HepG2 (cell line): ENCODE results near the gene SGPL1.

Experiments used
- DMAP1 ChIP-seq: IDR thresholded peaks from 2 replicates; pipeline ENCODE4 v1.6.1; 2016
- FUBP1 ChIP-seq: sonication (generic); formaldehyde crosslinking; IDR thresholded peaks from 2 replicates; pipeline ENCODE4 v1.5.1; 2020; ENCODE audit warnings: missing genetic modification reagents, mild to moderate bottlenecking, borderline replicate concordance
- TF ChIP-seq, protein P1 (sequence below): sonication (generic); formaldehyde crosslinking; IDR thresholded peaks from 2 replicates; pipeline ENCODE4 v1.5.0; 2020; ENCODE audit warnings: mild to moderate bottlenecking, missing genetic modification reagents, moderate library complexity

- TF ChIP-seq DMAP1 (CRISPR knock-in tag) (no peak), FUBP1 (CRISPR knock-in tag) (no peak)
- TF ChIP-seq, protein P1, sequence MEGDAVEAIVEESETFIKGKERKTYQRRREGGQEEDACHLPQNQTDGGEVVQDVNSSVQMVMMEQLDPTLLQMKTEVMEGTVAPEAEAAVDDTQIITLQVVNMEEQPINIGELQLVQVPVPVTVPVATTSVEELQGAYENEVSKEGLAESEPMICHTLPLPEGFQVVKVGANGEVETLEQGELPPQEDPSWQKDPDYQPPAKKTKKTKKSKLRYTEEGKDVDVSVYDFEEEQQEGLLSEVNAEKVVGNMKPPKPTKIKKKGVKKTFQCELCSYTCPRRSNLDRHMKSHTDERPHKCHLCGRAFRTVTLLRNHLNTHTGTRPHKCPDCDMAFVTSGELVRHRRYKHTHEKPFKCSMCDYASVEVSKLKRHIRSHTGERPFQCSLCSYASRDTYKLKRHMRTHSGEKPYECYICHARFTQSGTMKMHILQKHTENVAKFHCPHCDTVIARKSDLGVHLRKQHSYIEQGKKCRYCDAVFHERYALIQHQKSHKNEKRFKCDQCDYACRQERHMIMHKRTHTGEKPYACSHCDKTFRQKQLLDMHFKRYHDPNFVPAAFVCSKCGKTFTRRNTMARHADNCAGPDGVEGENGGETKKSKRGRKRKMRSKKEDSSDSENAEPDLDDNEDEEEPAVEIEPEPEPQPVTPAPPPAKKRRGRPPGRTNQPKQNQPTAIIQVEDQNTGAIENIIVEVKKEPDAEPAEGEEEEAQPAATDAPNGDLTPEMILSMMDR (CRISPR knock-in tag), result no peak
Observed at GRCh38 chr10:70914316-70914864, 98.6 kb downstream of the SGPL1 start.
